IPS-NIHi11 (cell line): ENCODE data around the gene SLC47A2.

Experiments used
- DNase-seq: peaks from one replicate; pipeline ENCODE4 v3.0.0; 2012; ENCODE audit warnings: mixed read lengths, low spot score

The SLC47A2 gene

DNA sequence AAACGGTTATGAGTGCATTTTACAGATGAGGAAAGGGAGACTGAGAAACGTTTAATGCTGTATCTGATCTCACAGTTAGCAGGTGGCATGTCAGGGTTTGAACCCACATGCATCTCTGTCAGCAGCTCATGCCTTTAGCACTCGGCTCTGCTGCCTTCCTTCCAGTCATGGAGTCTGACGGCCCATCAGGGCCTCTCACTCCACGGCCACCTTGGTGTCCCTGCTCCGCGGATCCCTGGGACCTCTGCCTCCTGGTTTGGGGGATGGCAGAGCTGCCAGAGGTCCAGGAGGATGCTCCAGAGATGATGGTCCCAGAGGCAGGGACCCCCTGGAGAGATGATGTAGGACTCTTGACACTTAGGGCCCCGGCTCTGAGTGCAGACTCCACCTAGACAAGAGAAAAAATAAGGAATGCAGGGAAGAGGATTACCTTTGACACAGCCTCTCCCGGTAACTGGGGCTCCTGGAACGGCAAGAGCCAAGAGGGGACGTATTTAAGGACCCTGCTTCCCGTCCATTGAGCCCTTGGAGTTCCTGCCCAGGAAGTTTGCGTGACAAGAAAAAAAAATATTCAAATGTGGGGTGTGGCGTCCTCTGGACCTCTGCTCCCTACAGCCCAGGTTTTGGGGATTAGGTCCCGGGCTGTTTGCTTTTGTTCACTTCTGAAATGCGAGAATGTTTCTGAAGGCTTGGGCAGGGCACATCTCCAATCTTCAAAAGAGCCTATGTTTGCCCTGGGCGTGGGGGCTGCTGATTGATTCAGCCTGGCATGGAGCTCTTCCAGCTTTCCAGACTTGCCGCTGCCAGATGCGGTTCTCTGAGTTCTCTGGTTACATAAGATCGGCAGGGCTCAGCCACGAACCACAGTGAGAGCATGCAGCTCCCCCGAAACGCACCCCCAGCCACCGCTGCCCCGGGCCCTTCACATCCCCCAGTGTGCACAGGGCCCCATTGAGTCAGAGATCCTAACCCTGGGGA is 31.7 kb upstream of the SLC47A2 start, which contains the start of gene ALDH3A1:
Gene ALDH3A1 (minus strand): TSS at position 470 of the 978 bp plus-strand sequence. CDS start 3,169 bp downstream, outside the sequence.
- no peak for DNase-seq

- DNase-seq, result no peak
Observed at GRCh38 chr17:19747159-19747719, 30.9 kb upstream of the SLC47A2 start.

DNA sequence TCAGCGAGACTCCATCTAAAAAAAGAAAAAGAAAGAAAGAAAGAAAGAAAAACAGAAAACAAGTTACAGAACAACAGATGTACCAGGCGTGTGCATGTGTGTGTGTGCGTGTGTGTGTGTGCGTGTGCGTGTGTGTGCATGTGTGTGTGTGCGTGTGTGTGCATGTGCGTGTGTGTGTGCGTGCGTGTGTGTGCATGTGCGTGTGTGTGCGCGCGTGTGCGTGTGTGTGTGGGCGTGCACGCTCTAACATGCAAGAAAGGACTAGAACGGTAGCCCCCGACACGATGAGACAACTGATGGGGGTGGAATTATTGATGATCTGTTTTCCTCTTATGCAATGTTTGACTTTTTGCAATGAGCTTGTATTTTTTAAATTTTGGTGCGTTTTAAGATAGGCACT is 30.1 kb upstream of the SLC47A2 start:
- DNase-seq, result no peak

DNA sequence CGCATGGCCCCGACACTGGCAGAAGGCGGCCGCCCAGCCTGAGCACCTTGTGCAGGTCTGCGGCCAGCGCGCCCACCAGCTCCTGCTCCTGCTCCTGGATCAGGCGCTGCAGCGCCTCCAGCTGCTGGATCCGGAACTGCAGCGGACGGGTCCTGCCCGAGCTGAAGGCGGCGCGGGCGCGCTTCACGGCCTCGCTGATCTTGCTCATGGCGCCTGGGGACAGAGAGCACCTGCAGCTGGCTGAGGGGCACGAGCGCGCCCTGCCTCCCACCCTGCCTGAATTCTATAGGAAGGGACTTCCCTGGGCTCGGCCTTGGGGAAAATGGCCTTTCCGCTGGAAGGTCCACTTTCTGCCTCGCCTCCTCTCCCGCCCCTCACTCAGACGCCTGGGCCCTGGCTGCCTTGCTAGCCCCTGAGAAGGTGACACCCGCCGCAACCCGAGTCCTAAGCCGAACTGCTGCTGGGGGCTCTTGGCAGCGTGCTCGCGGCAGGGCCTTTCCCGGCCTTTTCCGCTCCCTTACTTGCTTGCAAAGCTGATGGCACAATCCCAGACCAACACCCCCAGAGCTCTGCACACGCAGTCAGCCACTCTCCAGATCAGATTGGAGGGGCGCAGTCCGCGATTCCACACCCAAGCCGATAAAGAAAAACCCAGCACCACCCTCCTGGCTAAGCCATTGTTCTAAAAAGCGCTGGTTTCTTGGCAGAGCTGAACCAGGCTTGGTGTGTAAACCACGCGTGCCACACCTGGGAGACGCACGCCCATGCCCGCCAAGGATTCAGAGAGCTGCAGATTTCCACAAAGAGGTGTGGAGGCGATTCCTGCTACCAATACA is 28.8 kb upstream of the SLC47A2 start:
- DNase-seq, result peak; percentile 94

DNA sequence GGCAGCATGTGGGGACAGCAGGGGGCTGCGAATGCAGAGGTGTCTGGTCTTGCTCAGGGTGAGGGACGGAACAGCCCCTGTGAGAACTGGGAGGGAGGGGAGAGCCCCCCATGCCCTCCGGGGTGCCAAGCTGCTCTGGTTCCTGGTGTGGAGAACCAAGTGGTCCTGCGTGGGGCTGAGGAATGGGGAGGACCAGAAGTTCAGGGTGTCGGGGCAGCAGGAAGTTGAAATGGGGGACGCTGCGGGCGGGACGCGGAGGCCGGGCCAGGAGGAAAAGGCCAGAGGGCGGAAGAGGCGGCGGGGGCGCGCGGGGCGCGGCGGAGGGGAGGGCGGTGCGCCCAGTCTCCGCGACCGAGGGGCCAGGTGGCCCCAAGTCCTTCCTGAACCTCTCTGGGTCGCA is 28.1 kb upstream of the SLC47A2 start:
- no peak for DNase-seq

DNA sequence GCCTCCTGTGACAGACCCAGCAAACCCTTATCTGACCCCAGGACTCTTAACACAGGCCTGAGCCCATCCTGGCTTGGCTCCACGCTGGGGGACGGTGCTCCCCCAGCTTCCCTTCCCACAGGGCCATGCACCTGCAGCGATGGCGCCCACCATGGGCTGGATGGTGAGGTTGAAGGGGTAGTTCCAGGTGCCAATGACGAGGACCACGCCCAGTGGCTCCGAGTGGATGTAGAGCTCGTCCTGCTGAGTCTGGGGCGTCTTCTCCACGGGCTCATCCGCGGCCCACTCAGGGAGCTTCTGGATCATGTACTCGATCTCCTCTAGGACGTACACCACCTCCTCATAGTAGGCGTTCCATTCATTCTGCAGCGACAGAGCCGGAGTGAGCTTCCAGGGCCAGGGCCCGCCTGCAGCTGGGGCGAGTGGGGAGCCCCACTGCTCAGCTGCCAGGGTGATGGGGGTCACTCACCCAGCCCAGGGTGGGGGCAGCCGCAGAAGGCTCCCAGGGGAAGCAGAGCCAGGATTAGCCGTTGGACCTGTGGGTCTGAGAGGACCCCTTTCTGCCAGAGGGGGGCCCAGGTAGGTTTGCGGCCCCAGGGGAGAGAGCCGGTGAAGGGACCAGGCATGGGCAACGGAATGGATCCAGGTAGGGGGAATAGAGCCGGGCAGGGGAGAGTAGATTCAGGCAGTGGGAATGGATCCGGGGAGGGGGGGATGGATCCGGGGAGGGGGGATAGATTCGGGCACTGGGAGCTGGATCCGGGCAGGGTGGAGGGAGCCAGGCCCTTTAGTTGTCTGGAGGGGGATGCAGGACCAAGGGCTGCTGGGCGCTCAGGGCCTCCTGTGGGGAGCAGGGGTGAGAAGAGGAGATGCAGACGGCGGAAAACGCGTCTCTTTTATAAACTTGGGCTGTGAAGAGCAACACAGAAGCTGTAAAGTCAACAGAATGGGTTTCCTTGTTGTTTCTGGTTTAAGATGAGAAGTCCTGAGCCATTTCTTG is 27.0 kb upstream of the SLC47A2 start:
- DNase-seq, result no peak

DNA sequence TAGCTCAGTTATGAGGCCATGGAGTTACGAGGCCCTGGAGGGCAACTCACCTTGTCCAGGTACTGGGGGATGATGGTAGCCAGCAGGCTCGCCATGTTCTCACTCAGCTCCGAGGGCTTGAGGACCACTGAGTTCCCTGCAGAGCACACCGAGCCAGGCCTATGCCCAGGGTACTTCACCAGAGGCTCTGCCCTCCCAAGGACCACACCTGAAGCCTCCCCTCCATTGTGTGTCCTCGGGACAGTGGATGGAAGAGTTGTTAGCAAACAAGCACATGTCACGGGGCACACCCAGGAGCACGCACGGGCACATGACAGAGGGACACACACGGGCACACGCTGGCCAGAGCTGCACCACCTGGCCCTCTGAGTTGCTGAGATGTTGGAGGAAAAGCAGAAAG is 26.1 kb upstream of the SLC47A2 start:
- no peak for DNase-seq

- no peak for DNase-seq
Observed at GRCh38 chr17:19741832-19742457, 25.6 kb upstream of the SLC47A2 start.

- DNase-seq, result no peak
Observed at GRCh38 chr17:19740933-19741332, 24.5 kb upstream of the SLC47A2 start.

GRCh38 chr17:19739241-19740201 is 23.1 kb upstream of the SLC47A2 start:
- DNase-seq, result no peak

DNA sequence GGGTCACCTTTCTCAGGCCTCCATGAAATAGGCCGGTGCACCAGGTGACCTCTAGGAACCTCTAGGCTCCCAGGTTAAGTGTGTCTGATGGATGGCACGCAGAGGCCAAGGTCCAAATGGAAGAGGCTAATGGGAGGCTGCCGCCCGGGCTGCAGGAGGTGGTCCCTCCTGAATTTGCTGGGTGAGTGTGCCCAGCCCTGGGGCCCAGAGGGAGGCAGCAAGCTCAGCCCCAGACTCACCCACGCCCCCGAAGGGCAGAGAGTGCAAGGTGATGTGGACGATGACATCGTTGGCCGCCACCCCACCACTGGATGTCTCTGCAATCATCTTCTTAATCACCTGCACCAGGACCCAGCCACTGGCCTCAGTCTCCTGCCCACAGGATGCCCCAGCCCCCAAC is 22.4 kb upstream of the SLC47A2 start:
- DNase-seq, result no peak

DNA sequence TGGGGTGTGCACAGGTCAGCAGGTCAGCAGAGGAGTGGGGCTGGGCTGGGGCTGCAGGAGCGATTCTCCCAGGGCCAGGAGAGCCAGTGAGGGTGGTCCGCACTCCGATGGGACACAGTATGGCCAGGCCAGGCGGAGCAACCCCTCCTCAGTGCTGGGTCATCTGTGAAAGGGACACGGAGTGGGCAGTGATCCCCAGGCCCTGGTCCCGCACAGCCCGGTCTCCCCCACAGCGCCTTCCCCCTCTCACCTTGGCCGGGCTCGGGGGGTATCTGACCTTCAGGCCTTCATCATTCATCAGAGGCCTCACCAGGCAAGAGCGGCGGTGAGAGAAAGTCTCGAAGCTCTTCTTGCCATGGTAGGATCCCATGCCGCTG is 21.7 kb upstream of the SLC47A2 start:
- DNase-seq, result no peak

DNA sequence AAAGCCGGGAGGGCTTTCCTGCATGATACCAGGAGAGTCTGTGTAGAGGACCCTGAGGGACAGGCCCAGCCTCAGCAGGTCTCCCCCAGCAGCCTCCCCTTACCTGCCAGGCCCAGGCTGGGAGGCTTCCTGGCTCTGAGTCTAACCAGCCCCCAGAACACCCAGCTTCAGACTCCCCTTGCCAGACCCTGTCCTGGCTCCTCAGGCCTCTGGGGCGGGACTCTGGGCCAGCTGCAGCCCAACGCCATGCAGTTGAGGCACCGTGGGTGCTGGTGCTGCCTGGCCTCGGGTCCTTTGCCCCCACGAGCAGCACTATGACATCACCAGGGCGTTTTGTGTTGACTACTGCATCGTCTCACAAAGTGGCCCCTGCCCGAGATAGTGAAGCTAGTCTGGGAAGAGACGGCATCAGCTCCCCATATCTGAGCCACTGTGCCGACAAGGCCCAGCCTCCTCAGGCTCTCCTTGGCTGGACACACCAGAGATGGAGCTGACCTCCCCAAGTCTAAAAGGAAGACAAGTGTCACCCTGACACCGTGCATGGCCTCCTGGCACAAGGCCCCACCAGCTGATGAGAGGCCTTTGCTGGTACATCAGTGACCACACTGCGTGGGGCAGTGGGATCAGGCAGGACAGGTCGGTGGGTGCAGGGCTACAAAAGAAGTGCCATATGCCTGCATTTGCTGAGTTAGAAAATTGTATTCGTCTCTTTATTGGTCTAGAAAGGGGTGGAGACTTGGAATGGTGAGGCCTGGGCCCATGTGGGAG is 21.1 kb upstream of the SLC47A2 start:
- DNase-seq, result no peak

- no peak for DNase-seq
Observed at GRCh38 chr17:19736071-19736470, 19.7 kb upstream of the SLC47A2 start.

- DNase-seq, result no peak
Observed at GRCh38 chr17:19733953-19734526, 17.7 kb upstream of the SLC47A2 start.

DNA sequence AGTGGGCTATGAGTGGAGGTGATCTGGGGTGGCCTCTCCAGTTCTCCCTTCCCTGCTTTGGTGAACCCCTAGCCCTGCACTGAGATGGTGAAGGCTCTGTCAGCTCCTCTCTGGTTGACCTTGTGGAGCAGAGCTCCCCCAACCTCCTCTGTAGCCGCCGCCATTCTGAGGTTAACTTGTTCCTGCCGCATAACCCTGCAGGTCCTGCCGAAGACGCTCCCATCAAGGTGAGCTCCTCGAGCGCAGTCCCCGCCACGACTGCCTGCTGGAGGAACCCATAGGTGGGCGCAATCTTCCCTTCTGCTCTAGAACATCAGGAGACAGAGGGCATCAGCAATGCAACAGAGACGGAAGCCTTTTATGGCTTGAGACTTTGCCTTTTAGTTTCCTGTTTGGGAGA is 15.2 kb upstream of the SLC47A2 start:
- no peak for DNase-seq

DNA sequence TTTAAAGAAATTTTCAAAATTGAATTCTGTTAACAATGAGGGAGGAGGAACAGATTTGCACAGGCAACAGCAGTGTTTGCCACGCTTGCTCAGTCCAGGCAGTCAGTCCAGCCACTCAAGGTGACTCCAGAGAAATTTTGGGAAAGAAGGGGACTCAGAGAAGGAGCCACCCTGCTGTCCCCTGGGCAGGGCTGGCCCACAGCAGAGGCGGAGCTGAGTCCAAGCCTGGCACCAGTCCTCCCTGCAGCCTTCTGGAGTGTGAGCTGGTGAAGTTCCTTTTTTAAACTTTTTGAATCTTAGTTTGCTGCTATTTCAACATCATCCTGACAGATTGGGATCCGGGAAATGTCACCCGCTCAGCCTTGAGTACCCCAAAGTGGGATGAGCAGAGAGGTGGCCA is 14.5 kb upstream of the SLC47A2 start:
- DNase-seq, result no peak

GRCh38 chr17:19729900-19730299 is 13.5 kb upstream of the SLC47A2 start:
- DNase-seq, result no peak
